GM12864 (cell line): ENCODE data around the gene COQ5.
A peak's percentile ranks its signal among the peaks of the same experiment; 100 is the strongest.

Experiments used
- DNase-seq: peaks from one replicate; pipeline ENCODE4 v3.0.0-alpha.2; 2011; ENCODE audit warnings: low read depth
- H3K4me3 ChIP-seq: 2 replicates; pipeline ENCODE4 v1.5.1; 2011; ENCODE audit warnings: mild to moderate bottlenecking, low read depth, low read length, control low read depth
- TF ChIP-seq, protein P1 (sequence below): IDR thresholded peaks from 2 replicates; pipeline ENCODE4 v1.5.1; 2011; ENCODE audit warnings: low read depth, mild to moderate bottlenecking, moderate library complexity, low read length, control low read depth, inconsistent platforms; ENCODE audit errors: missing control alignments

Gene COQ5

DNA sequence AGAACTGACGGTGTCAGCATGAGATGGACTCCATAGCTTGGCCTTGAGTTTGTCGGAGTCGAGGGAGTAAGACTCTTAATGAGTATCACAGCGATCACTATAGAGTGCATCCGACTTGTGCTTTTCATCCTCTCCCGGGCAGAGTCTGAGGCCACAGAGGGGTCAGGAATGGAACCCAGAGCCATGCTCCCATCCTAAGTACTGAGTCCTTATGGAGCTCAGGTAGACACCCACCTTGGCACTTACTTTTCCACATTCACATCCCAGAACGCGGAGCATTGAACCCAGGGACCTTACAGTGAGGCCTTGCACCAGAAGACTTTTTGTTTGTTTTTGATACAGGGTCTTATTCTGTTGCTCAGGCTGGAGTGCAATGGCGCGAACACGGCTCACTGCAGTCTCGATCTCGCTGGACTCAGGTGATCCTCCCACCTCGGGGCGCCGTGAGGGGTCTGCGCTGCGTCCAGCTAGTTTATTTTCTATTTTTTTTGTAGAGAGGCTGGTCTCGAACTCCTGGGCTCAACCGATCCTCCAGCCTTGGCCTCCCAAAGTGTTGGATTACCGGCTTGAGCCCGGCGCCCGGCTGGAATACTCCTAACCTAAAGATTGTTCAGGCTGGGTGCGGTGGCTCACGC is 58.7 kb downstream of the COQ5 start:
- TF ChIP-seq, protein P1, sequence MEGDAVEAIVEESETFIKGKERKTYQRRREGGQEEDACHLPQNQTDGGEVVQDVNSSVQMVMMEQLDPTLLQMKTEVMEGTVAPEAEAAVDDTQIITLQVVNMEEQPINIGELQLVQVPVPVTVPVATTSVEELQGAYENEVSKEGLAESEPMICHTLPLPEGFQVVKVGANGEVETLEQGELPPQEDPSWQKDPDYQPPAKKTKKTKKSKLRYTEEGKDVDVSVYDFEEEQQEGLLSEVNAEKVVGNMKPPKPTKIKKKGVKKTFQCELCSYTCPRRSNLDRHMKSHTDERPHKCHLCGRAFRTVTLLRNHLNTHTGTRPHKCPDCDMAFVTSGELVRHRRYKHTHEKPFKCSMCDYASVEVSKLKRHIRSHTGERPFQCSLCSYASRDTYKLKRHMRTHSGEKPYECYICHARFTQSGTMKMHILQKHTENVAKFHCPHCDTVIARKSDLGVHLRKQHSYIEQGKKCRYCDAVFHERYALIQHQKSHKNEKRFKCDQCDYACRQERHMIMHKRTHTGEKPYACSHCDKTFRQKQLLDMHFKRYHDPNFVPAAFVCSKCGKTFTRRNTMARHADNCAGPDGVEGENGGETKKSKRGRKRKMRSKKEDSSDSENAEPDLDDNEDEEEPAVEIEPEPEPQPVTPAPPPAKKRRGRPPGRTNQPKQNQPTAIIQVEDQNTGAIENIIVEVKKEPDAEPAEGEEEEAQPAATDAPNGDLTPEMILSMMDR: no peak
- no peak for DNase-seq
- peak overlapping the region; percentile 97 for H3K4me3 ChIP-seq

DNA sequence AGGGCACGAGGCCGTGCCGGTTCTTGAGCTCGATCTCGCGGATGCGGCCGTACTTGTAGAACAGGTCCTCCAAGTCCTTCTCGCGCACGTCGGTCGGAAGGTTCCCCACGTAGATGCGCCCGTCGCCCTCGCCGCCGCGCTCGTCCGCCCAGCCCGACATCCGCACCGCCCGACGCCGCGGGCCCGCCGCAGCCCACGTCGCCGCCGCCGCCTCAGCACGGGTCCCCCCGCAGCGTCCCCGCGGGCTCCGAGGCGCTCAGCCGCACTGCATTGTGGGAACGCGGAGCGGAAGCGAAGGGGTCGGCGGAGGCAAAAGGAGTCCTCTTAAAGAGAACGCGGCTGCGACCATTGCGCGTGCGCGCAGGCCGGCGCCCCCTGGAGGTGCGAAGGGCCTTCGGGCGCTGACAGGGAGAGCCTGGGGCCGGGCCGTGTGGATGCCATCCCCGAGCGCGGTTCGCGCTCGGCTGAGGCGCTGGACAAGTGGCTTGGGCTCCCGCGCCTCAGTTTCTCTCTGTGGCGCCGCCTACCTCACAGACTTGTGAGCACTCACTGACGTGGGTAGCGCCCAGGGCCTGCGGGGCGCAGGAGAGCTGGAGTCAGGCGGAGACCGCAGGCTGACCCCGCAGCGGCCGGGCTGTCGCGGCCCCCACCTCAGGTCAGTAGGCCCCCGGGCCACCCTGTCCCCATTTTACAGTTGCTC is 59.4 kb downstream of the COQ5 start, which contains the start of gene SRSF9:
Gene SRSF9, minus strand, starts transcription at position 299 of the 700 bp plus-strand sequence. Its CDS starts 139 bp downstream, at position 160.
- peak within 1 kb of the TSS; percentile 97 for H3K4me3 ChIP-seq

DNA sequence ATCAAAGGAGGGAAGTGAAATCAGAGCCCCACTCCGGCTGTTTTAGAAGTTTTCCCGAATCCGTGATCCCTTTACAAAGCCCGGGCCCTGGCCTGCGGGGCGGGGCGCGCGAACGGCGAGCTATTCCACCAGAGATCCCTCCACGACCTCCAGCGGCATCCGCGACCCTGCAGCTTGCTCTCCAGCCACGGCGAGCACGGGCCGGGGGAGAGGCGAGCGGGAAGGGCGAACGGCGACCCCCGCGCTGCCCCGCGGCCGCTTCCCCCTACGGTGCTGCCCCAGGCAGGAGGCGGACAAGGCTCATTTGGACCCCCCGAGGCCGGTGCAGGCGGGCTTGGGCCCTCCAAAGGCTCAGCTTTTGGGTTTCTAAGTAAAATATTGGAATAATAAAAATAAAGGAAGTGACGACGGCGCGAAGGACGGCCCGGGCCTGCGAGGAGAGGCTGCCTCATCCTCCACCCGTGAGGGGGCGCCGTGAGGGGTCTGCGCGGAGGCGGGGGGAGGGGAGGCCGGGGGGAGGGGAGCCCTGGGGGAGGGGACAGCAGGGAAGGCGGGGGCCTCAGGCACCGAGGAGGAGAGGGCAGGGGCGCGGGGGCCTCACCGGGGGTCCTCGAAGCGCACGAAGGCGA is 60.0 kb downstream of the COQ5 start:
- TF ChIP-seq, protein P1: no peak
- peak overlapping the region; percentile 97 for H3K4me3 ChIP-seq
- DNase-seq: no peak

More for the DNA sequence above, 59.4 kb downstream of the COQ5 start, which contains the start of gene SRSF9:
- TF ChIP-seq, protein P1: peak; percentile 96
- DNase-seq: peak; percentile 92

DNA sequence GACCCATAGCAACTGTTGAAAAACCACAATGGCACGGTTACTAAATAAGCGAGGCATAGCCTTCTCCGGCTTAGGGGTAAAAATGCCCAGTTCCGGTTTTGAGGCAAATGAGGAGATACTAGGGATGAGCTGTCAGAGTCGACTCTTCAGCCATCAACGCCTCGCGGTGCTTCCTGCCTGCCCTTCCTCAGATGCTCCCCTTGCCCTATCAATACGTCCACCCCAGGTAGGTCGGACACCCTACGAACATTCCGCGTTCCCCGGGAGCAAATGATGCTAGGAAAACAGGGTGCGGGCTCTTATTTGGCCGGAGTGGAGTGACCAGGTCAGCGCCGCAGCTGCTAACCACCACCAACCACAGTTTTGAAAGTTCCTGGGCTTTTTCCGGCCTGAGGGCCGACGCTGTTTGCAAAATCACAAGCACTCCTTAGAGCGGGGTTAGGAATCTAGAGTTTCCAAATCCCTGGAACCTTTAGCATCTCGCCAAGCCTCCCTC is 60.6 kb downstream of the COQ5 start:
- DNase-seq: no peak
- TF ChIP-seq, protein P1: no peak
- H3K4me3 ChIP-seq: peak overlapping the region; percentile 97

DNA sequence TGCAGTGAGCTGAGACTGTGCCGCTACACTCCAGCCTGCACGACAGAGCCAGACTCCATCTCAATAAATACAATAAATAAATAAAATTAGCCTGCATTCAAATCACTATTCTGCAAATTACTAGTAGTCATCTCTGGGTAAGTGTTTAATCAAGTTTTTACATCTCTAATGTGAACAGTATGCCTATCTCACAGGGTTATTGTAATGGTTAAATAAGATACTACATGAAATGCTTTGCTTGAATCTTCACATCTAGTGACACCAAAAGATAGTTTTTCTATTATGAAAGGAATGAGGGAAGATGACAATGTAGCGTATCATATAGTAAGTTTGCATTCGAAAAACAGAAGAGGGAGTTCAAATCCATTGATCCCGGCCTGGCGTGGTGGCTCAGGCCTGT is 61.5 kb downstream of the COQ5 start:
- DNase-seq: no peak
- H3K4me3 ChIP-seq: no peak overlapping the region
- TF ChIP-seq, protein P1: no peak

DNA sequence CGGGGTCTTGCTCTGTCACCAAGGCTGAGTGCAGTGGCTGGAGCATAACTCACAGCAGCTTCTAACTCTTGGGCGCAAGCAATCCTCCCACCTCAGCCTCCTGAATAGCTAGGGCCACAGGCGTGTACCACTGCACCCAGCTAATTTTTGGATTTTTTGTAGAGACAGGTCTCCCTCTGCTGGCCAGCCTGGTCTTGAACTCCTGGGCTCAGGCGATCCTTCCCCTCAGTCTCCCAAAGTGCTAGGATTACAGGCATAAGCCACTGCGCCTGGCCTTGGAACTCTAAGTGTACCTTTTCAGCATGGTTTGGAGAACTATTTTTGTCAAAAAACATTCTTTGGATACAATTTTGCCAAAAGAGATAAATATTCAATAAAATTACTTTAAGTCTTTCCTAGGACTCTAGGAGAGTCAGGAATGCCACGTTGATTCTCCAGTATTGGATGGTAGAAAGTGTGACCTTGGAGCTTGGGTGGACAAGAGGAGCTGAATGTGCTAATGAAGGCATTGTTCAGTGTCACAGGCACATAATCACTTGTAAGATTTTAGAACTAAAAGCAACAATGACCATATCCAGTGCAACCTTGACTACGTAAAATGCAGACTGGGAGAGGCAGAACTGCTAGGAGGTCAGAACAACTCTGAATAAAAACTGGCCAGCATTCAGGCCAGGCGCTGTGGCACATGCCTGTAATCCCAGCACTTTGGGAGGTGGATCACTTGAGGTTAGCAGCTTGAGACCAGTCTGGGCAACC is 62.2 kb downstream of the COQ5 start:
- TF ChIP-seq, protein P1: peak; percentile 60
- H3K4me3 ChIP-seq: no peak overlapping the region
- no peak for DNase-seq
